Neural crest cell (in vitro differentiated cells): ENCODE data around the gene ASB15. TPM values are rescaled to one million over a fixed set of nuclear protein-coding genes. Genes with fewer than 3 reads are reported as not detected.
A peak's percentile ranks its signal among the peaks of the same experiment; 100 is the strongest.

Experiments used
- DNase-seq: peaks from one replicate; pipeline ENCODE4 v3.0.0; 2021; ENCODE audit warnings: low read depth, mixed read lengths, low spot score
- H3K27ac Mint-ChIP-seq: one replicate; pipeline ENCODE4 v1.8.0; 2021; ENCODE audit warnings: mild to moderate bottlenecking, mixed read lengths; ENCODE audit not compliant: unreplicated experiment
- H3K27me3 Mint-ChIP-seq: 2 replicates; pipeline ENCODE4 v1.8.0; 2021; ENCODE audit warnings: low read depth, mild to moderate bottlenecking, mixed read lengths
- H3K36me3 Mint-ChIP-seq: 2 replicates; pipeline ENCODE4 v1.8.0; 2021; ENCODE audit warnings: low read depth, mild to moderate bottlenecking, mixed read lengths
- H3K4me1 Mint-ChIP-seq: 2 replicates; pipeline ENCODE4 v1.8.0; 2021; ENCODE audit warnings: mixed read lengths
- H3K4me3 Mint-ChIP-seq: one replicate; pipeline ENCODE4 v1.8.0; 2021; ENCODE audit warnings: mild to moderate bottlenecking, mixed read lengths
- H3K9me3 Mint-ChIP-seq: 2 replicates; pipeline ENCODE4 v1.8.0; 2021; ENCODE audit warnings: mixed read lengths
- total RNA-seq: library from RNA; stranded (reverse); gene quantifications from 2 replicates; pipeline ENCODE4 v1.2.1, GENCODE V29; 2021
- TF ChIP-seq, protein P1 (sequence below): fragments of 200-600 bp; sonication (generic); conservative IDR thresholded peaks from 2 replicates; pipeline ENCODE4 v1.5.0; 2021; ENCODE audit warnings: antibody characterized with exemption, mild to moderate bottlenecking

Gene ASB15
- total RNA-seq, 1 donor from 2014 or later = not detected

- Mint-ChIP-seq H3K9me3 (peaks cover 4% of the 10 kb centered on the region), H3K36me3 (no peaks in the 10 kb centered on the region), H3K27me3 (peaks cover 5% of the 10 kb centered on the region), H3K4me3 (no peak overlapping the region), H3K4me1 (peaks cover 7% of the 10 kb centered on the region), H3K27ac (peak overlapping the region; percentile 8)
- TF ChIP-seq, protein P1, sequence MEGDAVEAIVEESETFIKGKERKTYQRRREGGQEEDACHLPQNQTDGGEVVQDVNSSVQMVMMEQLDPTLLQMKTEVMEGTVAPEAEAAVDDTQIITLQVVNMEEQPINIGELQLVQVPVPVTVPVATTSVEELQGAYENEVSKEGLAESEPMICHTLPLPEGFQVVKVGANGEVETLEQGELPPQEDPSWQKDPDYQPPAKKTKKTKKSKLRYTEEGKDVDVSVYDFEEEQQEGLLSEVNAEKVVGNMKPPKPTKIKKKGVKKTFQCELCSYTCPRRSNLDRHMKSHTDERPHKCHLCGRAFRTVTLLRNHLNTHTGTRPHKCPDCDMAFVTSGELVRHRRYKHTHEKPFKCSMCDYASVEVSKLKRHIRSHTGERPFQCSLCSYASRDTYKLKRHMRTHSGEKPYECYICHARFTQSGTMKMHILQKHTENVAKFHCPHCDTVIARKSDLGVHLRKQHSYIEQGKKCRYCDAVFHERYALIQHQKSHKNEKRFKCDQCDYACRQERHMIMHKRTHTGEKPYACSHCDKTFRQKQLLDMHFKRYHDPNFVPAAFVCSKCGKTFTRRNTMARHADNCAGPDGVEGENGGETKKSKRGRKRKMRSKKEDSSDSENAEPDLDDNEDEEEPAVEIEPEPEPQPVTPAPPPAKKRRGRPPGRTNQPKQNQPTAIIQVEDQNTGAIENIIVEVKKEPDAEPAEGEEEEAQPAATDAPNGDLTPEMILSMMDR = no peak
- DNase-seq = no peak
These were observed 49.0 kb downstream of the ASB15 start for GRCh38 chr7:123650595-123650994.

- TF ChIP-seq, protein P1 = no peak
- Mint-ChIP-seq H3K27me3 (no peaks in the 10 kb centered on the region), H3K4me1 (no peaks in the 10 kb centered on the region), H3K9me3 (no peaks in the 10 kb centered on the region), H3K27ac (no peak overlapping the region), H3K4me3 (no peak overlapping the region), H3K36me3 (no peaks in the 10 kb centered on the region)
- DNase-seq = no peak
These were observed 50.8 kb downstream of the ASB15 start for GRCh38 chr7:123652406-123652805.

GRCh38 chr7:123653162-123653561 lies 51.5 kb downstream of the ASB15 start:
- Mint-ChIP-seq H3K4me3 (no peak overlapping the region), H3K4me1 (no peaks in the 10 kb centered on the region), H3K27me3 (no peaks in the 10 kb centered on the region), H3K36me3 (no peaks in the 10 kb centered on the region), H3K9me3 (no peaks in the 10 kb centered on the region), H3K27ac (no peak overlapping the region)
- DNase-seq = no peak
- TF ChIP-seq, protein P1 = no peak

DNA sequence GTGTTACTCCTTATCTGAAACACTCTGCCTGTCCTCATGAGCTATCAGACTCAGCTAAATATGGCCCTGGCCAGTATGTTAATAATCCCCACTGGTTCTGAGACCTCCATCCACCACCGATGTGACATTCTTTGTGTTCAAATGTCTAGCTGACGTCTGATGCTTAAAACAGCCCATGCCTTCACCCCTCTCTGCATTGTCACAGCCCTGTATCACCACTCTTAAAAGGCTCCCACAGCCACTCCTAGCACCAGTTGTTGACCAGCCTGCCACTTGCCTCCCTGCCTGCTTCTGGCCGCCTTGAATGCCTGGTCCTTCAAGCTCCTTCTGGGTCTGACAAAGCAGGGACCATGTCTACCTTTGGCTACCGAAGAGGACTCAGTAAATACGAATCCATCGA lies 54.0 kb downstream of the ASB15 start, which contains the start of gene LMOD2:
LMOD2 (plus strand) TSS at position 253 of the 400 bp plus-strand sequence; CDS start at position 351, 98 bp downstream.
- H3K36me3 Mint-ChIP-seq = no peaks in the 10 kb centered on the region
- no peak within 1 kb of the TSS for H3K4me3 Mint-ChIP-seq
- H3K9me3 Mint-ChIP-seq = no peaks in the 10 kb centered on the region
- TF ChIP-seq, protein P1 = no peak
- peaks cover 12% of the 10 kb centered on the region for H3K4me1 Mint-ChIP-seq
- H3K27me3 Mint-ChIP-seq = no peaks in the 10 kb centered on the region
- no peak for DNase-seq
- peak within 1 kb of the TSS; percentile 37 for H3K27ac Mint-ChIP-seq

DNA sequence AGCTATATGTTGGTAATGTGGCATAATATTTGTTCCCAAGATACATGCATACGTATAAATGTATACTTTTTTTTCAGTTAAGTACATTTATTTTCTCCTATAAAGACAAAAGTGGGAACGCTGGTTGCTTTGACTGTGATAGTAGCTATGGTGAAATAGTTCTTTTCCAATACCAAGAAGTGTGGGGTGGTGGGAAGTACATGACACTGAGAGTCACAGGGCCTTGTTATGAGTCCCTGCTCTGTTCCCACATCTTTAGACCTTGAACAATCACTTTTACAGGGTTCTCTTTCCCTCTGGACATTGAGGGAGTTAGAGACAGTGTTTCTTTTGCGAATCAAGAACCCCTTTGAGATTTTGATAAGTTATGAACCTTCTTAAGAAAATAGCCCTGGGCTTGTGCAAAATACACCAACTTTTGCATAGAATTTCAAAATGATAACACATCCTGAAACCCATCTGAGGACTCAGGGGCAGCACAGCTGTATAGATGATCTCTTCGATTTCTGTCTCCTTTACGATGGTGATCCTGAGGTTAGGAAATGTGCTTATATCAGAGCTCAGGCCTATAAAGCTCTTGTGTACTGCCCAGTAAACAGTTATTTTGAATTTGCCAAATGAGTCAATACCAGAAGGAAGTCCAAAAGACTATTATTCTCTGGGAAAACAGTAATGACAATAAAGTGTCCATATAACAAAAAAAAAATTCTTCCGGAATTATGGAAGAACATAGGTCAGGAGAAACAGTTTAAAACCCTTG lies 55.1 kb downstream of the ASB15 start:
- TF ChIP-seq, protein P1 = no peak
- Mint-ChIP-seq H3K4me1 (peaks cover 20% of the 10 kb centered on the region), H3K27me3 (no peaks in the 10 kb centered on the region), H3K27ac (no peak overlapping the region), H3K36me3 (no peaks in the 10 kb centered on the region), H3K4me3 (no peak overlapping the region), H3K9me3 (no peaks in the 10 kb centered on the region)
- no peak for DNase-seq
